ENCODE results near the gene PODN. TPM values are rescaled to one million over a fixed set of nuclear protein-coding genes. Genes with fewer than 3 reads are reported as not detected.

The PODN gene
- total RNA-seq, 2 experiments from 2014 or later = not detected

GRCh38 chr1:53070621-53071020 lies 8.6 kb downstream of the PODN start:
- DNase-seq = peak; percentile 3
- H3K27ac Mint-ChIP-seq = no peak overlapping the region
- intact Hi-C loops (cut with micrococcal nuclease) = no loop called here
- no peak overlapping the region for H3K4me3 Mint-ChIP-seq
- no peaks in the 10 kb centered on the region for H3K9me3 Mint-ChIP-seq
- H3K4me1 Mint-ChIP-seq (ENCODE audit: low read depth) = no peaks in the 10 kb centered on the region
- H3K27me3 Mint-ChIP-seq (ENCODE audit: low read depth) = peaks cover 1% of the 10 kb centered on the region
- CTCF ChIA-PET = no interaction called here
- no peaks in the 10 kb centered on the region for H3K36me3 Mint-ChIP-seq (ENCODE audit: low read depth)

GRCh38 chr1:53071167-53071865 lies 9.3 kb downstream of the PODN start:
- CTCF ChIA-PET = no interaction called here
- Mint-ChIP-seq H3K36me3 (ENCODE audit: low read depth) (no peaks in the 10 kb centered on the region), H3K27ac (no peak overlapping the region), H3K27me3 (ENCODE audit: low read depth) (no peaks in the 10 kb centered on the region), H3K4me1 (ENCODE audit: low read depth) (no peaks in the 10 kb centered on the region), H3K9me3 (no peaks in the 10 kb centered on the region), H3K4me3 (no peak overlapping the region)
- peak; percentile 2 for DNase-seq
- intact Hi-C loops (cut with micrococcal nuclease) = no loop called here

GRCh38 chr1:53071915-53072314 lies 9.9 kb downstream of the PODN start:
- Mint-ChIP-seq H3K27me3 (ENCODE audit: low read depth) (no peaks in the 10 kb centered on the region), H3K9me3 (no peaks in the 10 kb centered on the region), H3K36me3 (ENCODE audit: low read depth) (no peaks in the 10 kb centered on the region), H3K27ac (no peak overlapping the region), H3K4me3 (no peak overlapping the region), H3K4me1 (ENCODE audit: low read depth) (no peaks in the 10 kb centered on the region)
- no peak for DNase-seq
- CTCF ChIA-PET = no interaction called here
- intact Hi-C loops (cut with micrococcal nuclease) = no loop called here

GRCh38 chr1:53073287-53073686 lies 11.3 kb downstream of the PODN start:
- Mint-ChIP-seq H3K27me3 (ENCODE audit: low read depth) (no peaks in the 10 kb centered on the region), H3K27ac (no peak overlapping the region), H3K9me3 (no peaks in the 10 kb centered on the region), H3K36me3 (ENCODE audit: low read depth) (no peaks in the 10 kb centered on the region), H3K4me3 (no peak overlapping the region), H3K4me1 (ENCODE audit: low read depth) (no peaks in the 10 kb centered on the region)
- CTCF ChIA-PET = no interaction called here
- intact Hi-C loops (cut with micrococcal nuclease) = no loop called here
- peak; percentile 2 for DNase-seq

- H3K4me1 Mint-ChIP-seq (ENCODE audit: low read depth) = no peaks in the 10 kb centered on the region
- CTCF ChIA-PET = no interaction called here
Observed at GRCh38 chr1:53073868-53074311, 11.9 kb downstream of the PODN start.

GRCh38 chr1:53074313-53075154 lies 12.5 kb downstream of the PODN start:
- Mint-ChIP-seq H3K36me3 (ENCODE audit: low read depth) (no peaks in the 10 kb centered on the region), H3K27me3 (ENCODE audit: low read depth) (no peaks in the 10 kb centered on the region), H3K9me3 (no peaks in the 10 kb centered on the region), H3K4me1 (ENCODE audit: low read depth) (no peaks in the 10 kb centered on the region), H3K27ac (no peak overlapping the region), H3K4me3 (no peak overlapping the region)
- no peak for DNase-seq
- CTCF ChIA-PET = no interaction called here
- intact Hi-C loops (cut with micrococcal nuclease) = no loop called here

More at GRCh38 chr1:53073868-53074311, 11.9 kb downstream of the PODN start:
- Mint-ChIP-seq H3K27ac (no peak overlapping the region), H3K9me3 (no peaks in the 10 kb centered on the region), H3K4me3 (no peak overlapping the region), H3K36me3 (ENCODE audit: low read depth) (no peaks in the 10 kb centered on the region), H3K27me3 (ENCODE audit: low read depth) (no peaks in the 10 kb centered on the region)
- intact Hi-C loops (cut with micrococcal nuclease) = no loop called here
- peak; percentile 3 for DNase-seq

GRCh38 chr1:53075206-53075605 lies 13.2 kb downstream of the PODN start:
- Mint-ChIP-seq H3K36me3 (ENCODE audit: low read depth) (no peaks in the 10 kb centered on the region), H3K4me3 (no peak overlapping the region), H3K9me3 (no peaks in the 10 kb centered on the region), H3K27me3 (ENCODE audit: low read depth) (no peaks in the 10 kb centered on the region), H3K4me1 (ENCODE audit: low read depth) (no peaks in the 10 kb centered on the region), H3K27ac (no peak overlapping the region)
- CTCF ChIA-PET = no interaction called here
- DNase-seq = no peak
- intact Hi-C loops (cut with micrococcal nuclease) = no loop called here

GRCh38 chr1:53075761-53076163 lies 13.7 kb downstream of the PODN start:
- H3K36me3 Mint-ChIP-seq (ENCODE audit: low read depth) = no peaks in the 10 kb centered on the region
- CTCF ChIA-PET = interaction anchor here (1.0 kb wide), 1 partner anchor 105 kb away, joined by 3 read pairs; no protein-coding TSS in a partner anchor
- no peaks in the 10 kb centered on the region for H3K4me1 Mint-ChIP-seq (ENCODE audit: low read depth)
- no peaks in the 10 kb centered on the region for H3K27me3 Mint-ChIP-seq (ENCODE audit: low read depth)
- H3K4me3 Mint-ChIP-seq = no peak overlapping the region
- DNase-seq = no peak
- H3K27ac Mint-ChIP-seq = no peak overlapping the region
- no peaks in the 10 kb centered on the region for H3K9me3 Mint-ChIP-seq
- intact Hi-C loops (cut with micrococcal nuclease) = no loop called here

GRCh38 chr1:53076165-53076564 lies 14.2 kb downstream of the PODN start:
- Mint-ChIP-seq H3K27me3 (ENCODE audit: low read depth) (no peaks in the 10 kb centered on the region), H3K4me1 (ENCODE audit: low read depth) (no peaks in the 10 kb centered on the region), H3K4me3 (no peak overlapping the region), H3K27ac (no peak overlapping the region), H3K36me3 (ENCODE audit: low read depth) (no peaks in the 10 kb centered on the region), H3K9me3 (no peaks in the 10 kb centered on the region)
- no peak for DNase-seq
- CTCF ChIA-PET = interaction anchor here (1.0 kb wide), 1 partner anchor 105 kb away, joined by 3 read pairs; no protein-coding TSS in a partner anchor
- intact Hi-C loops (cut with micrococcal nuclease) = no loop called here

- CTCF ChIA-PET = interaction anchor here (1.0 kb wide), 1 partner anchor 104 kb away, joined by 3 read pairs; no protein-coding TSS in a partner anchor
- intact Hi-C loops (cut with micrococcal nuclease) = no loop called here
- Mint-ChIP-seq H3K27me3 (ENCODE audit: low read depth) (no peaks in the 10 kb centered on the region), H3K4me1 (ENCODE audit: low read depth) (no peaks in the 10 kb centered on the region), H3K4me3 (no peak overlapping the region), H3K36me3 (ENCODE audit: low read depth) (no peaks in the 10 kb centered on the region), H3K27ac (no peak overlapping the region), H3K9me3 (no peaks in the 10 kb centered on the region)
- DNase-seq = no peak
Observed at GRCh38 chr1:53076721-53077598, 14.9 kb downstream of the PODN start.

- no peak overlapping the region for H3K27ac Mint-ChIP-seq
- intact Hi-C loops (cut with micrococcal nuclease) = no loop called here
- H3K4me3 Mint-ChIP-seq = no peak overlapping the region
- no peaks in the 10 kb centered on the region for H3K36me3 Mint-ChIP-seq (ENCODE audit: low read depth)
- no peak for DNase-seq
- no peaks in the 10 kb centered on the region for H3K9me3 Mint-ChIP-seq
- H3K27me3 Mint-ChIP-seq (ENCODE audit: low read depth) = no peaks in the 10 kb centered on the region
- CTCF ChIA-PET = no interaction called here
- no peaks in the 10 kb centered on the region for H3K4me1 Mint-ChIP-seq (ENCODE audit: low read depth)
Observed at GRCh38 chr1:53077599-53077965, 15.6 kb downstream of the PODN start.

GRCh38 chr1:53078333-53079101 lies 16.5 kb downstream of the PODN start:
- Mint-ChIP-seq H3K4me1 (ENCODE audit: low read depth) (no peaks in the 10 kb centered on the region), H3K27me3 (ENCODE audit: low read depth) (no peaks in the 10 kb centered on the region), H3K27ac (no peak overlapping the region), H3K4me3 (no peak overlapping the region), H3K9me3 (no peaks in the 10 kb centered on the region), H3K36me3 (ENCODE audit: low read depth) (no peaks in the 10 kb centered on the region)
- CTCF ChIA-PET = no interaction called here
- DNase-seq = no peak
- intact Hi-C loops (cut with micrococcal nuclease) = no loop called here
